Cardiac fibroblast (primary cell): Measurements from ENCODE around the gene STAP1.
A peak's percentile ranks its signal among the peaks of the same experiment; 100 is the strongest.
"Not testable (repeated sequence)": the region's sequence is repeated elsewhere in the genome, so short reads cannot be mapped to it uniquely, and the experiment has no call there.

ENCODE experiments used
- DNase-seq, 2 donors: peaks; one replicate each; pipeline versions ENCODE4 v3.0.0 to v3.0.0-alpha.2; 2010; ENCODE audit warnings: low read depth in 2 of 2
- H3K4me3 ChIP-seq, 2 donors: replicated peaks in 1 of 2; 1 replicate in 1 of 2; 2 replicates in 1 of 2; pipeline ENCODE4 v1.5.1; 2011; ENCODE audit warnings: low read depth in 2 of 2, low read length in 2 of 2, mild to moderate bottlenecking in 2 of 2, moderate library complexity in 1 of 2
- TF ChIP-seq, protein P1 (sequence below): IDR thresholded peaks from one replicate; pipeline ENCODE4 v1.5.1; 2011; ENCODE audit warnings: low read depth, mild to moderate bottlenecking, low read length, inconsistent platforms

STAP1 gene

GRCh38 chr4:67531379-67531962 lies 27.1 kb upstream of the STAP1 start:
- peak in 1 of 2 donors; percentile 5 for DNase-seq
- TF ChIP-seq, protein P1, sequence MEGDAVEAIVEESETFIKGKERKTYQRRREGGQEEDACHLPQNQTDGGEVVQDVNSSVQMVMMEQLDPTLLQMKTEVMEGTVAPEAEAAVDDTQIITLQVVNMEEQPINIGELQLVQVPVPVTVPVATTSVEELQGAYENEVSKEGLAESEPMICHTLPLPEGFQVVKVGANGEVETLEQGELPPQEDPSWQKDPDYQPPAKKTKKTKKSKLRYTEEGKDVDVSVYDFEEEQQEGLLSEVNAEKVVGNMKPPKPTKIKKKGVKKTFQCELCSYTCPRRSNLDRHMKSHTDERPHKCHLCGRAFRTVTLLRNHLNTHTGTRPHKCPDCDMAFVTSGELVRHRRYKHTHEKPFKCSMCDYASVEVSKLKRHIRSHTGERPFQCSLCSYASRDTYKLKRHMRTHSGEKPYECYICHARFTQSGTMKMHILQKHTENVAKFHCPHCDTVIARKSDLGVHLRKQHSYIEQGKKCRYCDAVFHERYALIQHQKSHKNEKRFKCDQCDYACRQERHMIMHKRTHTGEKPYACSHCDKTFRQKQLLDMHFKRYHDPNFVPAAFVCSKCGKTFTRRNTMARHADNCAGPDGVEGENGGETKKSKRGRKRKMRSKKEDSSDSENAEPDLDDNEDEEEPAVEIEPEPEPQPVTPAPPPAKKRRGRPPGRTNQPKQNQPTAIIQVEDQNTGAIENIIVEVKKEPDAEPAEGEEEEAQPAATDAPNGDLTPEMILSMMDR = no peak
- H3K4me3 ChIP-seq = no peak overlapping the region

GRCh38 chr4:67532397-67532796 lies 26.1 kb upstream of the STAP1 start:
- DNase-seq = peak; percentile 19 to 37
- H3K4me3 ChIP-seq = not testable (repeated sequence)

DNA sequence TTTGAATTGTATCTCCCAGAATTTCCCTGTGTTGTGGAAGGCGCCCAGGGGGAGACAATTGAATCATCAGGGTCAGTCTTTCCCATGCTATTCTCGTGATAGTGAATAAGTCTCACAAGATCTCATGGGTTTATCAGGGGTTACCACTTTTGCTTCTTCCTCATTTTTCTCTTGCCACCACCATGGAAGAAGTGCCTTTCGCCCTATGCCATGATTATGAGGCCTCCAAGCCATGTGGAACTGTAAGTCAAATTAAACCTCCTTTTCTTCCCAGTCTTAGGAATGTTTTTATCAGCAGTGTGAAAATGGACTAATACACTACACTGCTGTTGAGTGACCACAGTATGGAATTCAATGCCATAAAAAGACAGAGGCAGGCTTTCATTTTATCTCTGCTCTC lies 25.4 kb upstream of the STAP1 start:
- TF ChIP-seq, protein P1 = no peak
- DNase-seq = no peak
- no peak overlapping the region for H3K4me3 ChIP-seq

GRCh38 chr4:67535280-67535840 lies 23.2 kb upstream of the STAP1 start:
- H3K4me3 ChIP-seq = no peak overlapping the region
- no peak for DNase-seq
- TF ChIP-seq, protein P1 = no peak

DNA sequence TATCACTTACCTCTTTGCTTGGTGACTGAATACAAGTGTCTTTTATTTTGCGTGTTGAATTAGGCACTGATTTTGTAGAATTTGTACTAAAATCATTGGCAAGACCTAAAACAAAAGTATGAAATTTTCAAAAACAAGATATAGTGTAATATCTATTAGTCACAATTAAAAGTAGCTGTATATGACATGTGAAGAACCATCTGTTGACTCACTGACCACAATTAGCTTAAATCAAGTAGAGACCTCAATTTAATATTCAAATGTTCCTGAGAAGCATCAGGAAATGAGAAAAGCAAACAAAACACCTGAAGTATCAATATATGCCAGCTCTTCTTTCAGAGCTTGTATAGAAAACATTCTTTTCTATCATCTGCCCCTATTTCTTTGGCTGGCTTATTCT lies 18.7 kb upstream of the STAP1 start:
- H3K4me3 ChIP-seq = no peak overlapping the region
- no peak for DNase-seq
- TF ChIP-seq, protein P1 = no peak

DNA sequence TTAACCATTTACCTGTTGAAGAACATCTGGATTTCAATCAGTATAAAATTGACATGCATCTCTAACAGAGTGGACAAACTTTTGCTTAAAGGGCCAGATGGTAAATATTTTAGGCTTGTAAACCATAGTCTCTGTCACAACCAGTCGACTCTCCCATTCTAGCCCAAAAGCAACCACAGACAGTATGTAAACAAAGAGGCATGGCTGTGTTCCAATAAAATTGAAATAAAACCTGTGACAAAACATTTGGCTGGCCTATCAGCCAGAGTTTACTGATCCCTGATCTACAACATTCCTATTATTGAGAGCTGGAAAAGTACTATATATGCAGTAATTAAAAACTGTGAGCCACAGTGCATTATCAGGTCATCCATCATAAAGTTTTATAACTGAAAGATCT lies 16.5 kb upstream of the STAP1 start:
- DNase-seq = peak in 1 of 2 donors; percentile 7
- H3K4me3 ChIP-seq = no peak overlapping the region
- TF ChIP-seq, protein P1 = no peak

DNA sequence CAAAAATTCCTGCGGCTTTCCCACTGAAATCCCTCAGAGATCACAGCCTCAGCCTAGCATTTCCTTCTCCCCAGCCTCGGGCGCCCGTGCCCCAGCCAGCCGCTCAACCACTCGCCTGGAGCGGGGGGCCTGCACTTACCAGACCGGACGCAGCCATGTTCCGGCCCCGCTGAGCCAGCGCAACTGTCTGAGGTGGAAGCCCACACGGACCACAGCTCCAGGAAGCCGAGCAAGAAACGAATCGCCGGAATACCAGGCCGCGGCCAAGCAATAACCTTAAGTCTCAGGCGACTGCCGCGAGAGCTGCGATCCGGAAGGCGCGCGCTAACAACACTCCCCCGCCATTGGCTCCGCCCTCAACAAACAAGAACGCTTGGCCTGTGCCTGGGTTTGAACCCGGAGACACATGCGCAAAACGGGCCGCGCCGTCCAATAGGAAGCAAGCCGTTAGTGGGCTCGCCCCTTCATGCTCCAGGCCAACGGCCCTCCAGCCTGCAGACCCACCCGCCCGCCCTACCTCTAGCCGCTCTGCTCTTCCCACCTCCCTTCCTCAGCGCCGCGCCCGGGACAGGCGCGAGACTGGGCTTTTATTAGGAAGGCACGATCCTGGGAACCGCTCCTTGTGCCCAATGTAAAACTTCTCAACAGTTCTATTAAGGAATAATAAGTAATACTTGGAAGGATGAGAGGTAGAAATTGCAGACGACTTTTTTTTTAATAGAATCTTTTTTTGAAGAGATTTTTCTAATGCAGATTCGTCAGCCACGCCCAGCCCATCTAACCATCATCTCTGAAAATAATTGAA lies 13.1 kb upstream of the STAP1 start, which contains the start of gene CENPC:
Gene CENPC, minus strand, starts transcription at position 305 of the 805 bp plus-strand sequence. Its CDS starts 148 bp downstream, at position 157.
- TF ChIP-seq, protein P1 = no peak
- DNase-seq = peak; percentile 98 to 99
- peak within 1 kb of the TSS; percentile 68 to 89 for H3K4me3 ChIP-seq
